Measurements from ENCODE around the gene RNF186.
A peak's percentile ranks its signal among the peaks of the same experiment; 100 is the strongest.
"Not testable (repeated sequence)": the region's sequence is repeated elsewhere in the genome, so short reads cannot be mapped to it uniquely, and the experiment has no call there.

Gene RNF186, protein sequence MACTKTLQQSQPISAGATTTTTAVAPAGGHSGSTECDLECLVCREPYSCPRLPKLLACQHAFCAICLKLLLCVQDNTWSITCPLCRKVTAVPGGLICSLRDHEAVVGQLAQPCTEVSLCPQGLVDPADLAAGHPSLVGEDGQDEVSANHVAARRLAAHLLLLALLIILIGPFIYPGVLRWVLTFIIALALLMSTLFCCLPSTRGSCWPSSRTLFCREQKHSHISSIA
- total RNA-seq, result 0 to 0.66 (median 0) reads per million in 17 experiments

DNA sequence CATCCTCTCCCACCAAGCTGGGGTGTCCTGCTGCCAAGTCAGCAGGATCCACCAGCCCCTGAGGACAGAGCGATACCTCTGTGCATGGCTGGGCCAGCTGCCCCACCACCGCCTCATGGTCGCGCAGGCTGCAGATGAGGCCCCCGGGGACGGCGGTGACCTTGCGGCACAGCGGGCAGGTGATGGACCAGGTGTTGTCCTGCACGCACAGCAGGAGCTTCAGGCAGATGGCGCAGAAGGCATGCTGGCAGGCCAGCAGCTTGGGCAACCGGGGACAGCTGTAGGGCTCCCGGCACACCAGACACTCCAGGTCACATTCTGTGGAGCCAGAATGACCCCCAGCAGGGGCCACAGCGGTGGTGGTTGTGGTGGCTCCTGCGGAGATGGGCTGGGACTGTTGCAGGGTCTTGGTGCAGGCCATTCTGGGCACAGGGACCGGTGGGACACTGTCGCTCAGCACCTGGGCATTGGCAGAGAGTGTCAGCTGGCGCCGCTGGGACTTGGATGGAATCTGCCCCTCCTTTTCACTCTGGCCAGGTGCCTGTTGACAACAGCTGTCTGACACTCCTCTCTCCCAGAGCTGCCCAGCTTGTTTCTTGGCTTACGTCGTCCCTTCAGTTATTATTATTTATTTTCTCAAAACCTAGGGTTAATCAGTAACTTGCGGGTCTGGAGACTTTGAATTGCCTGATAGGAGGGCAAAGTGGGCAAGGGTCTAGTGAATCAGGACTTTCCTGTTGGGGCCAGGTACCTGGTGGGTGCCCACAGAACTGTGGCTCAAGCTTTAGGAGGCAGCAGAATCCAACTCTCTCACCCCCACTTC, at the start of gene RNF186:
Gene RNF186 (minus strand): TSS at position 603 of the 823 bp plus-strand sequence. CDS start 182 bp downstream, at position 421.
- no peak for DNase-seq

DNA sequence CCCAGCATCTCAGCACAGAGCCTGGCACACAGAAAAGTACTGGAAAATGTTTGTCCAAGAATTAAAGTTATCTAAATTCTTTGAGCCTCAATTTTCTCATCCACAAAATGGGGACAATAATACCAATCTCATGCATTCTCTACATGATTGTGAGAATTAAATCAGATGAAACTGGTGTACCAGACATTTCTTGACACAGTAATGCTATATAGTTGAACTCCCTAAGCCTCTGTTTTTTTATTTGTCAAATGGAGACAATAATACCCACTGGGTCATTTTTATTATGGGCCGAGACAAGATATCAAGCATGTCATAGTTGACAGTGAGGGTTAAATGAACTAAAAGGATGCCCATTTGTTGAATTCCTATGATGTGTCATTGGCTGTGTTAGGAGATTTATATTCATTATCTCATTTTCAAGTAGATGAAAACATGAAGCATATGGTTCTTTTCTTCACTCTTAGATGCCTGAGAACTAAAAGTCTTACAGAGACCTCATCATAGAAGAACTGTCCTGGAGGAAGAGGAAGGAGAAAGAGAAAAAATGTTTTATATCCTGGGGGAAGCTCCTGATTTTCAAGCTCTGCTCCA, 49.6 kb upstream of the RNF186 start:
- DNase-seq, result no peak

DNA sequence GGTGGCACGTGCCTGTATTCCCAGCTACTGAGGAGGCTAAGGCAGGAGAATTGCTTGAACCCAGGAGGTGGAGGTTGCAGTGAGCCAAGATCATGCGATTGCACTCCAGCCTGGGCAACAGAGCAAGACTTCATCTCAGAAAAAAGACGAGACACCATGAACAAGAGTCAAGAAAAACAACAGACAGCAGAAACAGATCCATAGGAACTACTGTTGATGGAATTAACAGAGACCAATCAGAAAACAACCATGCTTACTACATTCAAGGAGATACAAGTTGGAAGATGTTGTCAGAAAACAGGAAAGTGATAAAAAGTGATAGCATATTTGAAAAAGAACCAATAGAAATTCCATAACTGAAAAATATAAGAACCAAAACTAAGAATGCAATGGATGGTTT, 47.9 kb upstream of the RNF186 start:
- DNase-seq, result no peak

DNA sequence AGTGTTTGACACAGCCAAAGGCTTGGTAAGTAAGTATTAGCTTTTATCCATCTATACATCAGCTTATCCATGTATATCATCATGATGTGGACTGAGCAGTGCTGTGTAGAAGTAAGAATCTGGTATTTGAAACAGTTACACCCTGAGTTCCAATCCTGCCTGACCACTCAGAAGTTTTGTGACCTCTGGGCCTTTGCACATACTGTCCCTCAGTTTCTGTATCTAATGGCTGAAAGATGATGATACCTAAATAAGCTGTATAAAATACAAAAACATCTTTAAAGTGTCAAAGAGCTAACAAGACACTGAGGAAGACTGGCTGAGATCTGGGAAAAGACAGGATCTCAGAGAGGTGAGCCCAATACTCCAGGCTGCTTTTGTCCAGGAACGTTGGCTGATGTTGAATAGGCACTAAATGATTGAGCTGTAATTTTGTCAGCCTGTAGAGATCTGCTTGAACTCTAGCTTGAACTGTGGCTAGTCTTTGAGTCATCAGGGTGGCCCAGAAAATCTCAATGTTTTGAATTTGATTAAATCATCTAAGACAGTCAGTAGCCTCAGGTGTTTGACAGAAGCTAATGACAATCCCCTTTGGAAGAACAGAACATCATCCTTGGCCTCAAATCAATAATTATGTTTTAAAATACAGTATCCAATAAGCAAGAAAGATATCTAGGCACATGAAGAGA, 46.9 kb upstream of the RNF186 start:
- no peak for DNase-seq

DNA sequence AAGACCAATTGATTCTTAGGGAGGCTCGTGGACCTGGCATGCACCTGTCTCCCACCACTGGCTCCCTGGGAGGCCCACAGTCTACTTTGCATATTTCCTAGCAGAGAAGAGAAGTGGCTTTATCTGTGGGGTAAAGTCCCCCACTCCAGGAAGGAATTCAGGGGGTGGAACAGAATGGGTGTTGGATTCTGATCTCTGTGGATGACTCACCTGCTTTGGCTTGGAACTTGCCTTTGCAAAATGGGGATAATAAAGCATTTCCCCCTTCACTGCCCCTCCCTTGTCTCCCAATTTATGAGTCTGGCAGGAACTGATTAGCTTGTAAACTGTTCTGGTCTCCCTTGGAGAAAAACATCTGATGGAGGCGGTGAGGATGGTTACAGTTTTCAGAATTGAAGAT, 46.0 kb upstream of the RNF186 start:
- DNase-seq, result no peak

DNA sequence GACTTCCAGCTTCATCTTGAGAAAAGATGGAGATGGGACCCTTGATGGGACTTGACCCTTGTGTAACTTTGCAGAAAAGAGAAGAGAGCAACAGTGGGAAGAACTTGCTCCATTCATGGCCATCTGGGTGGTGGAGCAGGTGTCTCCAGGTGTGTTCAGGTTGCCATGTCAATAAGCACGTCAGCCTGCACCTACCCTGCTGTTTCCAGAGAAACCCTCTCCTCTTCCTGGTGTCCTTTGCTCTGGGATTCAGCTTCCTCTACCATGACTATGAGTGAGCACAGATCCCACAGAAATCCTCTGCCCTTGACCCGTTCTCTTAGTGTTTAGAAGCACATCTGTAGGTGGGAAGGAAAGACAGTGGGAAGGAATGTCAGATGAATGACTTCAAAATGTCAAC, 45.3 kb upstream of the RNF186 start:
- DNase-seq, result no peak

DNA sequence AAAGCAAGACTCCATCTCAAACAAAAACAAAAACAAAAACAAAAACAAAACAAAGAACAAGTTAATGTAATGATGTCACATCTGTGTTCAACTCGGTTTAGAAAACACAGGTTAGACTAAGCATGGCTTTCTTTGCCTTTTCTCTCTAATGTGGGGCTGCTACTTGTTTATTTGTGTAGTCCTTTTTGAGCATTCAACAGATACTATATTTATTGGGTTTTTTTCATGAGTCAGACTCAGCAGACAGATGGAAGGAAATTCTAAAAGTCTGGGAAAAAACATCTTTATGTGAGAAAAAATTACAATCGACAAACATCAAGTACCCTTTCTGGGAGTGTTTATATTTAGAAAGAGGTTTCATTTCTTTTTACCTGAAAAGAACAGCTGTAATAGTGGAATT, 44.8 kb upstream of the RNF186 start:
- no peak for DNase-seq

DNA sequence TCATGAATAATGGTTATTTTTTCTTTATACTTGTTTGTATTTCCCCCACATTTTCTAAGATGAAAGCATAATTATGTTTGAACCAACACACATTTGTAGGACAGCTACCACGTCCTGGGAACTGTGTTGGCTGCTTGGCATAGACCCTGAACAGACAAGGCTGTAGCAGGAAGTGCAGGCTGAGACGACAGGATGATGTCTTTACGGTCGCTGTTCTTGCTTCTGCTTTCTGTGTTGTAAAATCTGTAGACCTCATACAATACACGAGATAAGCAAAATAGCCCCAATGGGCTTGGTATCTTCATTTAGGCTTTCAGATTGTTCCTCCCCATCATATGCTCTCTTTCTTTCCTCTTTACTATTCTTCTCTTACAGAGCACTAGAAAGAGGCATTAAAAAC, 43.8 kb upstream of the RNF186 start:
- peak in 3 of 4 experiments; percentile 18 to 38 (median 21) for DNase-seq

DNA sequence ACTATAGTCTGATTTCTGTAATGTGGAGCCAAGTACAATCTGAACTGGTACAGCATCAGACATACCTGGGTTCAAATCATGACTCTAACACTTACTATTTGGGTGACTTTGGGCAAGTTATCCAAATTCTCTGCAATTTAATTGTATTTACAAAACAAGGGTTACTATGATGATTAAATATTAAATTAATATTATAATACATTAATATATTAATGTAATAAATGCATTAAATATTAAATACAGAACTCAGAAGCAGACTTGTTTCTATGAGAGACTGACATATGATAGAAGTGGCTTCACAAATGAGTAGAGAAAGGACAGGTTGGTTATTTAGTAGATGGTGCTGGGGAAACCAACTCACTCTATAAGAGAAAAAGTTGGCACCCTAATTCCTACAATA, 39.8 kb upstream of the RNF186 start:
- no peak for DNase-seq

DNA sequence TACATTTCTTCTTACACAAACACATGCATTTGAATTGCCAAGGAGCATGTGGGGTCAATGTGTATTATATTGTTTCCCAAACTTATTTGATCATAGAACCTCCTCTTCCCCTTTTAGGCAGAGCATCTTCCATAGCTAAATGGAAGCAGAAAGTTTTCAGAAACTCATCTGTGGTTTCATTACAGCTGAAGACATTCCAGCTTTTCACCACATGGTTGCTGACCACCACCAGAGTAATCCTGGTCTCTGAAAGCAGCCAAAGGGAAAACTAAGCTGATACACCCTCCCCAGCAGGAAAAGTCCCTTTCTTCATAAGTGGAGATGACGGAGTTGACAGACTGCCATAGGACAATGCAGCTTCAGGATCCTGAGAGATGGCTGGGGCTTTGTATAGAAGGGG, 37.0 kb upstream of the RNF186 start:
- no peak for DNase-seq

DNA sequence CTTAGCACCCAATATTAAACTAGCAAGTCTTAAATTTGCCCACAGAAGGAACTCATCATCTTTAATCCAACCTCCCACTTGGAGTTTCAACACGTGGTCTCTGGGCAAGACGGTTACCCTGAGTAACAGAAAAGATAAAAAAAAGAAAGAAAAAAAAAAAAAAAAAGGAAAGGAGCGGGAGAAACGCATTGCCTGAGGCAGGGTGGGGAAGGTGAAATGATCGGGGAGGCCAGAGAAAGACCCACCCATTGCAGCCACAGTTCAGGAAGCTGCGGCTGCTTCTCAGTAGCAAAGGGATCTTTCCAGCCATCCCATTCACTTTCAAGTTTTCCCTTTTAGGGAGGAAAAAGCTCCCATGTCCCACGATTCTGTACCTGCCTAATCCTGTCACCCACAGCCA, 35.1 kb upstream of the RNF186 start:
- no peak for DNase-seq

DNA sequence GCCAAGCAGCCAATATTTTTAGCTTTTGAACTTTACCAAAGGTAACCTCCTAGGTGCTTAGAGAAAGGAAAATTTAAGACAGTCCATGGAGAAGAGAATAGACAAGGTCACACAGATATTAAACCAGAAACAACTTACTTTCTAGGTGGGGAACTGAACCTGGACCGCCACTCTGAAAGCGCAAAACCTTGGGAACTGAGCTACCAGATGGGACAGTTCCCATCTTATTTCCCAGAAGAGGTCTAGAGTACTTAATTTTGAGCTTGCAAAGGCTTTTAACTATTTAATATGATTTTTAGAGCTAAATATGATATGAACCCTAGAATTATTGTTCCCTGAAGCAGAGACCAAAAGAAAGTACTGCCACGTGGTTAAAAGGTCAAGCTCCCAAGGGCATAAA, 34.2 kb upstream of the RNF186 start:
- not testable (repeated sequence) for DNase-seq

DNA sequence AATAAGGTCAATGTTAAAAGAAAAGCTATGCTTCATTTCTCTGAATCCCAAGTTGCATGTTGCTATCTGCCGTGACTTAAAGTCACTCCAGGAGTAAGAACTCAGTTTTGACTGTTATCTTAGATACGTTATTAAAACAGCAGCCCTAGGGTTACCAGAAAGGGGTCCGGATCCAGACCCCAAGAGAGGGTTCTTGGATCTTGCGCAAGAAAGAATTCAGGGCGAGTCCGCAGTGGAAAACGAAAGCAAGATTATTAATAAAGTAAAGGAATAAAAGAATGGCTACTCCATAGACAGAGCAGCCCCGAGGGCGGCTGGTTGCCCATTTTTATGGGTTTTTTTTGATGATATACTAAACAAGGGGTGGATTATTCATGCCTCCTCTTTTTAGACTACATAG, 32.3 kb upstream of the RNF186 start:
- DNase-seq, result not testable (repeated sequence)

DNA sequence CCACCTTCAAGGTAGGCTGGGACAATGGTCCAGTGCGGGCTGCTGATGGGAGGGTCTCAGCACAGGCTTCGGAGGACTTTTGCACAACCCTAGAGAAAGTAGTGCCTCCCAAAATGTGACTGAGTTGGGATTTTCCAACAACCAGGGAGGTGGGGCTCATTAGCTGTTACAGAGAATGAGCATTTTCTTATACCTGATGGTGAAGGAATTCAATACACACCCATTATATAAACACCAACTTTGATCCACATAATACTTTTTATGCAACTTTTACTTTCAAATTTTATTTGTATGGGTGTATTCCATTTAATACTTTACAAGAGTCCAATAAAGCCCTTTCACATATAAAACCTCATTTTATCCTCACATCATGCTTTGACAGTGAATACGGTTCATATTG, 31.3 kb upstream of the RNF186 start:
- no peak for DNase-seq

DNA sequence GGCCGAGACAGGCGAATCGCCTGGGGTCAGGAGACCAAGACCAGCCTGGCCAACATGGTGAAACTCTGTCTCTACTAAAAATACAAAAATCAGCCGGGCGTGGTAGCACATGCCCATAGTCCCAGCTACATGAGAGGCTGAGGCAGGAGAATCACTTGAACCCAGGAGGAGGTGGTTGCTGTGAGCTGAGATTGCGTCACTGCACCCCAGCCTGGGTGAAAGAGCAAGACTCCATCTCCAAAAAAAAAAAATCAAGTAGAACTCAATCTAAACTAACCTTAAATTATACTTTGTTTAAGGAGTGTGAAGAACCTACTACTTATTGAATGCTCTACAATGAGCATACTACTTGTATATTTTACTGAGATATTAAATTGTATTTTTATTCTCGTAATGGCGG, 30.5 kb upstream of the RNF186 start:
- no peak for DNase-seq

DNA sequence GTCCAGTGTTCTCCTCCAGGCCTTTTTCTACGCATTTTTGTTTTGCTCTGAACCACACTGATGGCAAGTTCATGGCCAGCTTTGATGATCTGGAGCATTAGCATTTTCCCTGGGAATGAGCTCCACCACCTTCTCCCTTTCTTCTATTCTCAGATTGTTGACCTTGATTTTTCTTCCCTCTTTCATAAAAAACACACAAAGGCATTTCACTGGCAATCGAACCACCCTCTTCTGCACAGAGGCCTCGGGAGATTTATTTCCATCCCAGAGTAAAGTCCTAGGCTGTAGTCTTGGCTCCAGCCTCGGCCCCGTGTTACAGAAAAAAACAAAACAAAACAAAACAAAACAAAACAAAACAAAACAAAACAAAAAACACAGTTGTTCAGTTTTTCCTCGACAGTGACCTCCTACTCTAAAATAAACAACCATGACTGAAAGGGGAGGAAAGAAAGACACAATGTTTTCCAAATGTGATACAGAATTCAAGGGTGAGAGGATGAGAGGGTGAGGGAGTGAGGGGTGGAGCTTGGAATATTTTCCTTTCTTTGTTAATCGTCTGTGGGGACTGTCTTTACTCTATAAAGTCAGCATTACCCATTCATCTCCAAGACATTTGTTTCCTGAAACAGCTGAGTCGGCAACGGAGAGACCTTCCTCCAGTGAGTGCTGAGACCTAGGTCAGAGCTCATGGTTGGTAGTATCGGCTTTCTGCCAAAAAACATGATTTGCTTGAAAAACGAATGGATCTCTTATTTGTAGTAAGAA, 29.8 kb upstream of the RNF186 start:
- DNase-seq, result no peak

DNA sequence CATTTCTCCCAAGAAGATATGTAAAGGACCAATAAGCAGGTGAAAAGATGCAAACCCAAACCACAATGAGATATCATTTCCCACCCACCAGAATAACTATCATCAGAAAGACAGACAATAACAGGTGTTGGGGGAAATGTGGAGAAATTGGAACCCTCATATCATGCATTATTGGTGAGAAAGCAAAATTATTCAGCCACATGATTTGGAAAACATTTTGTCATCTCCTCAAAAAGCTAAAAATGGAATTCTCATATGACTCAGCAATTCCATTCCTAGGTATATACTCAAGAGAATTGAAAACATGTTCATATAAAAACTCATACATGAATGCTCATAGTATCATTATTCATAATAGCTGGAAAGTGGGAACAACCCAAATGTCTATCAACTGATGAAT, 25.1 kb upstream of the RNF186 start:
- DNase-seq, result no peak

DNA sequence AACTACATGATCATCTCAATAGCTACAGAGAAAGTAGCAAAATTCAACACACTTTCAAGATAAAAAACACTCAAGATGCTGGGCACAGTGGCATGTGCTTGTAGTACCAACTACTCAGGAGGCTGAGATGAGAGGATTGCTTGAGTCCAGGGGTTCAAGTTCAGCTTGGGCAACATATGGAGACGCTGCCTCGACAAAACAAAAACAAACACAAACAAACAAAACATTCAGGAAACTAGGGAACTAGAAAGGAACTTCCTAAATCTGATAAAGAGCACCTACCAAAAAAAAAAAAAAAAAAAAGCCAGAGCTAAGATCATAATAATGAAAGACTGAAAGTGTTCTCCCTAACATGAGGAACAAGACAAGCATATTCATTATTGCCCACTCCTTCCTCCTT, 22.8 kb upstream of the RNF186 start:
- DNase-seq, result peak in 3 of 4 experiments; percentile 19 to 59 (median 38)

DNA sequence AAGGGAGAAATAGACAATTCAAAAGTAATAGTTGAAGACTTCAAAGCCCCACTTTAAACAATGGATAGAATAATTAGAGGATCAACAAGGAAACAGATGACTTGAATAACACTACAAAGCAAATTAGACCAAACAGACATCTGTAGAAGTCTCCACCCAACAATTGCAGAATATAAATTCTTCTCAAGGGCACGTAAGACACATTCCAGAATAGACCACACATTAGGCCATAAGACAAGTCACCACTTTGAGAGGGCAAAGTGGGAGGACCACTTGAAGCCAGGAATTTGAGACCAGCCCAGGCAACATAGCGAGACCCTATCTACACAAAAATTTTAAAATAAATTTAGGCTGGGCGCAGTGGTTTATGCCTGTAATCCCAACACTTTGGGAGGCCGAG, 20.5 kb upstream of the RNF186 start:
- no peak for DNase-seq

DNA sequence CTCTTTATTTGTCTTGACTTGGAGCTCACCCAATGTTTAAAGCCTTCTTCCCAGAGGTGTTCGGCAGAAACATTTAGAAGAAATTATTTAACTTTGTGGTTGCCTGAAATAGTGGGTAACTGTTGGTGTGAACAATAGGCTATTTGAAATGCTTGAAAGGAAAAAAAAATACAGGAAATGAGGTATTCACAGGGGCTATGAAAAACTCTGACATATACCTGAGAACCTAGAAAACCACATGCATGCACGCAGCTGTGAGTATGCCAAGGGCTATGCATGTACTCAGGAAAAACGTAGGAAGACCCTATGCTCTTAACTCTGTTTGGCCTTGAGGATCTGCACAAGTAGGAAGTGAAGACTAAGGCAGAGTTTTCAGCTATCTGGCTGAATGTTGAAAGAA, 16.4 kb upstream of the RNF186 start:
- DNase-seq, result no peak

DNA sequence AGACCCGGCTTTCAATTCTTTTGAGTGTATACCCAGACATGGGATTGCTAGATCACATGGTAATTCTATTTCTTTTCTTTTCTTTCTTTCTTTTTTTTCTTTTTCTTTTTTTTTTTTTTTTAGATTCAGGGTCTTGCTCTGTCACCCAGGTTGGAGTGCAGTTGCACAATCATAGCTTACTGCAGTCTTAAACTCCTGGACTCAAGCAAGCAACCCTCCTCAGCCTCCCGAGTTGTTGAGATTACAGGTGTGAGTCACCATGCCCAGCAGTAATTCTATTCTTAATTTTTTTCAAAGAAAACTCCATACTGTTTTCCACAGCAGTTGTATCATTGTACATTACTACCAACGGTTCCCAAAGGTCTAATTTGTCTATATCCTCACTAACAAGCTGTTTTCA, 13.5 kb upstream of the RNF186 start:
- no peak for DNase-seq

DNA sequence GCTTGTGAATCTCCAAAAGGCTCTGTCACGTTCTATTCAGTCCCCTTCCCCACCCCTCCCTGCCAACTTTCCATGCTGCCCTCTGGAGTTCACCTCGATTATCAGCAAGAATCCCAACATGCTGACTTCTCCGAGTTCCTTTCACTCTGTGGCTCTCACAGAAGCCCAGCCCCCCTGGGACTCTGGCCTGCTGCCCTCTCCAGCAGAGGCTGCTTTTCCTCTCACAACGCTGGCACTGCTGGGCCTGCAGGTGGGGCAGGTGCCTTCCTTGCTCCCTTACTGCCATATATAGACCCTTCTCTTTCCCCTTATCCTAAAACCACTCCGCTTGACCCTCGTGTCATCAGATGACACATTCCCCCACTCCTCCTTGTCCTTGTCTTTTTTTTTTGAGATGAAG, 10.2 kb upstream of the RNF186 start:
- no peak for DNase-seq

DNA sequence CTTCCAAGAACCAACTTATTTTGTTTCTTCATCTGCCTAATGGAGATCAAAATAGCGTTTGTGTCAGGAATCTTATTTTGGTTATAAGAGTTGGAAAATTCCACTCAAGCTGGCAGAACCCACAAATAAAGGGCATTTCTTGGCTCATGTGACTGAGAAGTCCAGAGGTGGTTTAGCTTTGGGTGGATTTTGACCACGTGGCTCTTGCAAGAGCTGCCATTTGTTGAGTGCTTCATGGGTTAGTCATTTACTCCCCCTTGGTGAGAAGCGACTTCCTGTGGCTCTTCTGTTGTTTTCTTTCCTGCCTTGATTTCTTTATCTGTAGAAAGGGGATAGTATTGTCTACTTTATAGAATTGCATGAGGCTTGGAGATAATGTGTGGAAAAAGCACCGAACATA, 9.5 kb upstream of the RNF186 start:
- DNase-seq, result no peak
